Hepatocyte (in vitro differentiated cells): ENCODE data around the gene ATP6AP1. TPM values are rescaled to one million over a fixed set of nuclear protein-coding genes. Genes with fewer than 3 reads are reported as not detected.
A peak's percentile ranks its signal among the peaks of the same experiment; 100 is the strongest.

Experiments used
- DNase-seq: peaks from one replicate; pipeline ENCODE4 v3.0.0-alpha.2; 2016; ENCODE audit warnings: low spot score
- H2AFZ ChIP-seq: fragments of 200-600 bp; sonication (generic); 2 replicates; pipeline ENCODE4 v1.6.0; 2016; ENCODE audit warnings: antibody characterized with exemption, mild to moderate bottlenecking
- H3K27ac ChIP-seq: fragments of 200-600 bp; sonication (generic); 2 replicates; pipeline ENCODE4 v1.5.1; 2016; ENCODE audit warnings: mild to moderate bottlenecking
- H3K27me3 ChIP-seq: fragments of 200-600 bp; sonication (generic); 2 replicates; pipeline ENCODE4 v1.6.1; 2016
- H3K36me3 ChIP-seq: fragments of 200-600 bp; sonication (generic); replicated peaks from 2 replicates; pipeline ENCODE4 v1.5.1; 2016; ENCODE audit warnings: low read depth; ENCODE audit not compliant: insufficient read depth
- H3K4me1 ChIP-seq: fragments of 200-600 bp; sonication (generic); 2 replicates; pipeline ENCODE4 v1.5.1; 2016; ENCODE audit warnings: mild to moderate bottlenecking, moderate library complexity; ENCODE audit not compliant: insufficient read depth
- H3K4me2 ChIP-seq: fragments of 200-600 bp; sonication (generic); 2 replicates; pipeline ENCODE4 v1.6.0; 2016
- H3K4me3 ChIP-seq: fragments of 200-600 bp; sonication (generic); 2 replicates; pipeline ENCODE4 v1.5.1; 2016; ENCODE audit warnings: mild to moderate bottlenecking
- H3K79me2 ChIP-seq: fragments of 200-600 bp; sonication (generic); 2 replicates; pipeline ENCODE4 v1.6.0; 2017; ENCODE audit warnings: mild to moderate bottlenecking
- H3K9me2 ChIP-seq: fragments of 200-600 bp; sonication (generic); replicated peaks from 2 replicates; pipeline ENCODE4 v1.6.0; 2017; ENCODE audit warnings: mild to moderate bottlenecking; ENCODE audit not compliant: insufficient read depth
- H3K9me3 ChIP-seq: fragments of 200-600 bp; sonication (generic); 2 replicates; pipeline ENCODE4 v1.5.1; 2016; ENCODE audit warnings: low read depth, mild to moderate bottlenecking
- H4K20me1 ChIP-seq: fragments of 200-600 bp; sonication (generic); 2 replicates; pipeline ENCODE4 v1.6.0; 2016; ENCODE audit warnings: mild to moderate bottlenecking; ENCODE audit not compliant: insufficient read depth, poor library complexity, severe bottlenecking
- EZH2 ChIP-seq: fragments of 200-600 bp; sonication (generic); IDR thresholded peaks from 2 replicates; pipeline ENCODE4 v1.6.1; 2016; ENCODE audit warnings: antibody characterized with exemption, mild to moderate bottlenecking, borderline replicate concordance
- EZH2phosphoT487 ChIP-seq: fragments of 200-600 bp; sonication (generic); IDR thresholded peaks from one replicate; pipeline ENCODE4 v1.6.1; 2018; ENCODE audit warnings: antibody characterized with exemption, mild to moderate bottlenecking, low read depth, moderate library complexity; ENCODE audit not compliant: unreplicated experiment, severe bottlenecking
- WGBS: methylation state at CpG from one replicate; pipeline ENCODE4 v1.1.6; 2016; ENCODE audit warnings: low lambda C conversion rate; ENCODE audit errors: missing lambda C conversion rate; 5-methylcytosine and 5-hydroxymethylcytosine counted together
- polyA plus RNA-seq: library from polyadenylated mRNA; unstranded; fragments of >200 nt; fragmentation: Nextera tagmentation; extraction: Ambion mirVana; gene quantifications from 2 replicates; pipeline ENCODE4 v1.2.1, GENCODE V29; 2016
- total RNA-seq: library from RNA; depleted of rRNA; stranded (reverse); fragments of >200 nt; gene quantifications from 2 replicates; pipeline ENCODE4 v1.2.3, GENCODE V29; 2014
- TF ChIP-seq, protein P1 (sequence below): fragments of 200-600 bp; sonication (generic); IDR thresholded peaks from 2 replicates; pipeline ENCODE4 v1.5.1; 2016; ENCODE audit warnings: antibody characterized with exemption, mild to moderate bottlenecking; ENCODE audit not compliant: poor library complexity

Gene ATP6AP1
- total and polyA plus RNA-seq, 2 experiments from 2014 or later, result 131 to 268 TPM

DNA sequence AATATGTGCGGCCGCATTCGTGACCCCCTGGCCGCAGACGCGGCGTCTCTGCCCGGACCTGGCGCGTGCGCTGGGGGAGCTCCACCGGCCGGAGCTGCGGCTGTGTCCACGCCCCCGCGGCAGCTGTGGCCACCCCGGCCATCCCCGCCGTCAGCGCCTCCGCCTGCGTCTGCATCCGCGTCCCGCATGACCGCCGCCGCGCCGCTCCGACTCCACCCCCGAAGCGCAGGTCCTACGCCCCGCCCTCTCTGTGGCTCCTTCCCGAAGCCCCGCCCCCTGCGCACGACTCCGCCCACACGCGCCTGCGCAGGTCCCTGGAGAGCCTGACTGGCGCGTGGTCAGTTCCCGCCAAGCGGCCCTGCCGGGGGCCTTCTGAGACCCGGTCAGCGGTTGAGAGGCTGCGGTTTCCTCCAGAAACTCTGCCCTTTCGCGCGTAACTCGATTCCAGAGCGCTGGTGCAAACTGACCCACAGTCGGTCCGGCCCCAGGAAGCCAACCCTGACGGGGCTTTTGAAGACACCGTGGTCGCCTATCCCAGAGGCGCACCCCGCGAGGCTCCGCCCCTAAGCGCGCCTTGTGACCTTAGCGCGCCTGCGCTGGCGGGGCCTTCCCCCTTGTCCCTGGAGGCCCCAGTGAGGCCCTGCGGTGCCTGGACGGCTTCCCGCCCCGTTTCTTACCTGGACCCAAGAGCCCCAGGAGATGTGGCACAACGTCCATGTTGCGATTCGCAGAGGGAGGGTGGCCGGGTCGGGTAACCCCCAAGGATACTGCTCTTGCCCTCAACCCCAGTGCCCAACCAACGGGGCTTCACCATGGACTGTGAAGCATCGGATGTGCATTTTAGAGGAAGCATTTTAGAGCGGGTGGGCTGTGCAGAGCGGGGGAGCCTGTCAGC is 50.5 kb downstream of the ATP6AP1 start, which contains the start of gene LAGE3:
Gene LAGE3 (minus strand): TSS at position 554 of the 895 bp plus-strand sequence. CDS start 366 bp downstream, at position 188.
- peak; percentile 94 for DNase-seq
- H3K4me3 ChIP-seq, result peak within 1 kb of the TSS; percentile 39
- peak within 1 kb of the TSS; percentile 82 for H3K27ac ChIP-seq
- H4K20me1 ChIP-seq, result no peaks in the 10 kb centered on the region
- no peaks in the 10 kb centered on the region for H3K27me3 ChIP-seq
- H3K4me2 ChIP-seq, result peak within 1 kb of the TSS; percentile 85
- H3K4me1 ChIP-seq, result no peaks in the 10 kb centered on the region
- H3K9me2 ChIP-seq, result no peaks in the 10 kb centered on the region
- H3K36me3 ChIP-seq, result no peaks in the 10 kb centered on the region
- no peaks in the 10 kb centered on the region for H3K9me3 ChIP-seq
- H3K79me2 ChIP-seq, result no peaks in the 10 kb centered on the region
- WGBS, result 48% methylated on average over 57 of the region's 85 CpGs
- no peak for TF ChIP-seq EZH2phosphoT487
- TF ChIP-seq, protein P1, sequence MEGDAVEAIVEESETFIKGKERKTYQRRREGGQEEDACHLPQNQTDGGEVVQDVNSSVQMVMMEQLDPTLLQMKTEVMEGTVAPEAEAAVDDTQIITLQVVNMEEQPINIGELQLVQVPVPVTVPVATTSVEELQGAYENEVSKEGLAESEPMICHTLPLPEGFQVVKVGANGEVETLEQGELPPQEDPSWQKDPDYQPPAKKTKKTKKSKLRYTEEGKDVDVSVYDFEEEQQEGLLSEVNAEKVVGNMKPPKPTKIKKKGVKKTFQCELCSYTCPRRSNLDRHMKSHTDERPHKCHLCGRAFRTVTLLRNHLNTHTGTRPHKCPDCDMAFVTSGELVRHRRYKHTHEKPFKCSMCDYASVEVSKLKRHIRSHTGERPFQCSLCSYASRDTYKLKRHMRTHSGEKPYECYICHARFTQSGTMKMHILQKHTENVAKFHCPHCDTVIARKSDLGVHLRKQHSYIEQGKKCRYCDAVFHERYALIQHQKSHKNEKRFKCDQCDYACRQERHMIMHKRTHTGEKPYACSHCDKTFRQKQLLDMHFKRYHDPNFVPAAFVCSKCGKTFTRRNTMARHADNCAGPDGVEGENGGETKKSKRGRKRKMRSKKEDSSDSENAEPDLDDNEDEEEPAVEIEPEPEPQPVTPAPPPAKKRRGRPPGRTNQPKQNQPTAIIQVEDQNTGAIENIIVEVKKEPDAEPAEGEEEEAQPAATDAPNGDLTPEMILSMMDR, result no peak
- peak within 1 kb of the TSS; percentile 40 for H2AFZ ChIP-seq

DNA sequence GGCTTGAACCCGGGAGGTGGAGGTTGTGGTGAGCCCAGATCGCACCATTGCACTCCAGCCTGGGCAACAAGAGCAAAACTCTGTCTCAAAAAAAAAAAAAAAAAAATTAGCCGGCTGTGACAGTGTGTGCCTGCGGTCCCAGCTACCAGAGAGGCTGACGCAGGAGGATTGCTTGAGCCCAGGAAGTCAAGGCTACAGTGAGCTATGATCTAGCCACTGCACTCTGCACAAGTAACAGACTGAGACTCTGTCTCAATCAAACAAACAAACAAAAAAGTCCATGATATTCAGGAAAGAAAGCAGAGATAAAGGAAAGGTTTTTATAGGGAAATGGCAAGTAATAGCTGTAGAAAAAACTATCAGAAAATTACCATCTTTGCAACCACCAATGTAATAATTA is 52.7 kb downstream of the ATP6AP1 start:
- peaks cover 3% of the 10 kb centered on the region for H3K79me2 ChIP-seq
- no peaks in the 10 kb centered on the region for H3K27me3 ChIP-seq
- H3K4me3 ChIP-seq, result no peak overlapping the region
- H3K36me3 ChIP-seq, result no peaks in the 10 kb centered on the region
- H4K20me1 ChIP-seq, result no peaks in the 10 kb centered on the region
- no peak overlapping the region for H3K4me2 ChIP-seq
- no peak for TF ChIP-seq EZH2
- TF ChIP-seq, protein P1, result no peak
- TF ChIP-seq EZH2phosphoT487, result no peak
- no peaks in the 10 kb centered on the region for H3K9me2 ChIP-seq
- WGBS, result 89% methylated on average over 5 of the region's 5 CpGs
- H3K9me3 ChIP-seq, result no peaks in the 10 kb centered on the region
- no peak overlapping the region for H2AFZ ChIP-seq
- H3K4me1 ChIP-seq, result no peaks in the 10 kb centered on the region
- DNase-seq, result no peak
- no peak overlapping the region for H3K27ac ChIP-seq

DNA sequence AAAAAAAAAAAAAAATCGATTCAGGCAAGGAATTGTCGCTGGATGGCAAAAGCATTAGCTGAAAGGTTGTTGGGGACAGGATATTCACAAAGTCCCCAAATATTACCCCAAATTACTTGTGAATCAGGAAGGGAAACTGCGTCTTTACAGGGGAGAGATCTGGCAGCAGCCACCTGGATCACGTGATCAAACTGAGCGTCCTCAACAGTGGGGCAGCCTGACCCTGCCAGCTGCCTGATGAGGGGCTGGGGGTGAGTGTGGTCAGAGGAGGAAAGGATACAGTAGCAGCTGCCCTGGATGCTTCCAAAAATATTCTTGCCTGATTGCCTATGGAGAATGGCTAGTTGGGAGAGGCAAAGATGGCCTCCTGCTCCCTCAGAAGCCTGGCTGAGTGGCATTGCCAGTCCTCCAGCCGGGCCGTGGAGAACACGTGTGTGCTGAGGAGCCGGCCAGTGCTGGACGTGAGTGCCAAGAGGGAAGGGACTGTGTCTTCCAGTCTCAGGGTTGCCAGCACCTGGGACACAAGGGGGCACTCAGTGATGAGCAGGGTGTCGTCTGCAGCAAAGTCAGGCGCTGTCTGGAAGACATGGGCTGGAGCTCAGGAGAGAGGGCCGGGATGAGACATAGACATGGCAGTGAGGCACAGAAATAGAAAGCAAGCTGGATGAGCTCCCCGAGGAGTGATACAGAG is 53.6 kb downstream of the ATP6AP1 start:
- Histone ChIP-seq H3K27me3 (no peaks in the 10 kb centered on the region), H3K79me2 (peaks cover 3% of the 10 kb centered on the region), H2AFZ (no peak overlapping the region), H3K4me3 (no peak overlapping the region), H3K27ac (no peak overlapping the region), H3K4me2 (no peak overlapping the region), H3K36me3 (no peaks in the 10 kb centered on the region), H3K9me3 (no peaks in the 10 kb centered on the region), H3K4me1 (no peaks in the 10 kb centered on the region), H4K20me1 (no peaks in the 10 kb centered on the region), H3K9me2 (no peaks in the 10 kb centered on the region)
- 78% methylated on average over 14 of the region's 14 CpGs for WGBS
- no peak for DNase-seq
- no peak for TF ChIP-seq EZH2
- no peak for TF ChIP-seq EZH2phosphoT487
- TF ChIP-seq, protein P1, result no peak
